AG09319 (cell line): ENCODE results near the gene ITPKB.
"Not testable (repeated sequence)": the region's sequence is repeated elsewhere in the genome, so short reads cannot be mapped to it uniquely, and the experiment has no call there.

Experiments used
- DNase-seq: peaks from one replicate; pipeline ENCODE4 v3.0.0-alpha.2; 2010; ENCODE audit warnings: low read depth; ENCODE audit errors: extremely low read depth
- TF ChIP-seq, protein P1 (sequence below): IDR thresholded peaks from 2 replicates; pipeline ENCODE4 v1.5.1; 2011; ENCODE audit warnings: low read depth, mild to moderate bottlenecking, inconsistent platforms, low read length, moderate library complexity

Gene ITPKB

GRCh38 chr1:226599636-226600238, 139.3 kb downstream of the ITPKB start:
- TF ChIP-seq, protein P1, sequence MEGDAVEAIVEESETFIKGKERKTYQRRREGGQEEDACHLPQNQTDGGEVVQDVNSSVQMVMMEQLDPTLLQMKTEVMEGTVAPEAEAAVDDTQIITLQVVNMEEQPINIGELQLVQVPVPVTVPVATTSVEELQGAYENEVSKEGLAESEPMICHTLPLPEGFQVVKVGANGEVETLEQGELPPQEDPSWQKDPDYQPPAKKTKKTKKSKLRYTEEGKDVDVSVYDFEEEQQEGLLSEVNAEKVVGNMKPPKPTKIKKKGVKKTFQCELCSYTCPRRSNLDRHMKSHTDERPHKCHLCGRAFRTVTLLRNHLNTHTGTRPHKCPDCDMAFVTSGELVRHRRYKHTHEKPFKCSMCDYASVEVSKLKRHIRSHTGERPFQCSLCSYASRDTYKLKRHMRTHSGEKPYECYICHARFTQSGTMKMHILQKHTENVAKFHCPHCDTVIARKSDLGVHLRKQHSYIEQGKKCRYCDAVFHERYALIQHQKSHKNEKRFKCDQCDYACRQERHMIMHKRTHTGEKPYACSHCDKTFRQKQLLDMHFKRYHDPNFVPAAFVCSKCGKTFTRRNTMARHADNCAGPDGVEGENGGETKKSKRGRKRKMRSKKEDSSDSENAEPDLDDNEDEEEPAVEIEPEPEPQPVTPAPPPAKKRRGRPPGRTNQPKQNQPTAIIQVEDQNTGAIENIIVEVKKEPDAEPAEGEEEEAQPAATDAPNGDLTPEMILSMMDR = no peak
- no peak for DNase-seq

GRCh38 chr1:226598955-226599354, 140.1 kb downstream of the ITPKB start:
- not testable (repeated sequence) for DNase-seq

DNA sequence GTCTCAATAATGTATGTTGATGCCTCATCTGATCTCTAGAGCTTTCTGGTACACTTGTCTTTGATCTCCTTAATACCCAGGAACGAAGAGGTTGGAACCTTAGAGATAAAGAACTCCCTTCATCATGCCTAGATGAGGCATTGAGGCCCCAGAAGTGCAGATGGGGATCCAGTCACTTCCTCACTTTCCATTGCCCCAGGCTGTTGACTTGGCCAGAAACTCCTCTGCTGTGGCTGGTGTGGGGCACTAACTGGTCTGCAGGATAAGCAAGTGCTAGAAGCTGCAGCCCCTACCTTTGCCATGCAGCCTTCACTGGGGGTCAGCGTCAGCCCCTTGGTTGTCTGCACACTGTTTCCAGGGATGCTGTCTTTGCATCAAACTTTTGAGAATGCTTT, 140.6 kb downstream of the ITPKB start:
- TF ChIP-seq, protein P1 = no peak
- no peak for DNase-seq

DNA sequence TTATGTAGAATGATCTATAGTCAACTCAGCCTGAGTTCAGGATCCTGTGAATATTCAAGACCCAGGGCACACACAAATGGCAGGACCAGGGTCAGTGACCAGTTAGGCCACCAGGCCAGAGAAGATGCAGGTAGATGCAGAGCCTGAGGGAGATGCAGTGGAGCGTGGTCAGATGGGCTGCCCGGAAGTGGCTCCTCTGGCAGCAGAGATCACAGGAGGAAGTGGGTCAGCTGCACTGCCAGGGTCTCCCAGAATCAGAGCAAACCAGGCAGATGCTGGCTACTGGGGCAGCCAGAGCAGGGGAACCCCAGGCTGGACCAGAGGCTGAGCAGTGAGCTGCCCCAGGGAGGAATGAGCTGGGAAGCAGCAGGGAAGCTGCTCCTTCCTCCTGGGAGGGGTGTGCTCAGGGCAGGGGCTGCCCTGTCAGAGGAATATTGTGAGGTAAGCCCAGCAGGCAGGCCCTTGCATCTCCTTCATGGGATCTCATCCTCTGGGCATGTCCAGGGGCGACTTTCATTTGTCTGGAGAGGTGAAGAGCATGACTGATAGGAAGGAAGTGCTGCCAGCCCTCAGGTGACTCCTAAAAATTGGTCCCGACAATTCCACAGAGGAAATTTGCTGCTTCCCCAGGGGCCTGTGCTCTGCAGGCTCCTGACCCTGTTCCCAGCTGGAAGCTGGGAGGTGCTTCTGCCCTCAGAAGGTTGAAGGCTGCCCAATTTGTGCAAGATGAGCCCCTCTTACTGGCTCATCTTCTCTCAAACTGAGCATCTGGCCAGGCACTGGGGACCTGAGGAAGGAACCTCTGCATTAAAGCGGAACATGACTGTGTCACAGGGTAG, 141.2 kb downstream of the ITPKB start:
- TF ChIP-seq, protein P1 = no peak
- DNase-seq = no peak

GRCh38 chr1:226596531-226597165, 142.4 kb downstream of the ITPKB start:
- DNase-seq = no peak
- TF ChIP-seq, protein P1 = no peak

DNA sequence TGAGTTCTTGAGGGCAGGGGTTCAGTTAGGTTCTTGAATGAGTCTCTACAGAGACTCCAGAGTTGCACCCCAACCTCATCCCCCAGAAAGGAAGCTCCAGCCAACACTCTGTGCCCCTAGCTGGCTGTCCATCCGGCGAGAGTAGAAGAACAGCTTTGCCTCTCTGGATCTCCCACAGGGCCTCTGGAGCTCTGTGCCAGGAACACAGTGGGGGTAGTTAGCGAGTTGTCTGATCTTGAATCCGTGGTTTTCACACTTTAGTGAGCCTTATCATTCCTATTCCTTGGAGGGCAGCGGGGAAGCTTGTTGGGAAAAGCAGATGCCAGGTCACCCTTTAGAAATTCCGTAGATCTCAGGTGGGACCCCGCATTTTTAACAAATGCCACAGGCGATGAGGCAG, 145.5 kb downstream of the ITPKB start:
- TF ChIP-seq, protein P1 = no peak

DNA sequence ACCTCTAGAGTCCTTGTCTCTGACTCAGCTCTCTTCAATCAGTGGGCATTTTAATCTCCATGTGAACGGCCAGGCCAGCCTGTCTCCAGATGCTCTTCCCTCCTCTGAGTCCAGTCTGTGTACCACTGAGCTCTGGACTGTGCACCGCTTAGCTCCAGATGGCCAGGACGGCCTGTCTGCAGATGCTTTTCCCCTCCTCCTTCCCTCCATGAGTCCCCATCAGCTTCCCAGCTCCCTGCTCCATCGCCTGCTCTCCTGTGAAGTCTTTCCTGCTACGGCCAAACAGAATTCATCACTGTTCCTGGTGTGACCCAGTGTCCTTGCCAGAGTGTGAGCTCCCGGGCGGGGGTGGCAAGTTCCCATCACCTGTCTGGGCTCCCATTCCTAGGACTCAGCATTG, 148.5 kb downstream of the ITPKB start:
- TF ChIP-seq, protein P1 = no peak
- no peak for DNase-seq

More for the DNA sequence above, 145.5 kb downstream of the ITPKB start:
- DNase-seq = no peak
